ENCODE data around the gene UGGT2.

DNA sequence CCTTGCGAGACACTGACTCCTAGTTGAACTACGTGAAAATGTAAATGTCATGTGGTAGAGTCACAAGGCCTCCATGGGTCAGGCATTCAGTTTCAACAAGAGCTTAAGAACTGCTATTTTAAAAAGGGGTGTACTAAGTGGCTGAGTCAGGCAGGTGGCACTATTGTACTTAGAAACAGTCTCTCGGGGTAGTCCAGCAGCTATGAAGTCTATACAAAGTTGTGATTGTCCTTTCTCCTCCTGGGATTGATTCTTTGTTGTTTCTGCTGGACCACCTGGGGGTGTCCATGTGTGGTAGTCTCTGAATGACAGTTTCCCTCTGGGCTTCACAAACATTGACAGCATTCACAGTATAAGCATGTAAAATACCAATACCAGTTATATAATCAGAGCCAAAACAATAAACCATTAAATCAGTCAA is 33.0 kb downstream of the UGGT2 start:
- TF ChIP-seq, protein P1, sequence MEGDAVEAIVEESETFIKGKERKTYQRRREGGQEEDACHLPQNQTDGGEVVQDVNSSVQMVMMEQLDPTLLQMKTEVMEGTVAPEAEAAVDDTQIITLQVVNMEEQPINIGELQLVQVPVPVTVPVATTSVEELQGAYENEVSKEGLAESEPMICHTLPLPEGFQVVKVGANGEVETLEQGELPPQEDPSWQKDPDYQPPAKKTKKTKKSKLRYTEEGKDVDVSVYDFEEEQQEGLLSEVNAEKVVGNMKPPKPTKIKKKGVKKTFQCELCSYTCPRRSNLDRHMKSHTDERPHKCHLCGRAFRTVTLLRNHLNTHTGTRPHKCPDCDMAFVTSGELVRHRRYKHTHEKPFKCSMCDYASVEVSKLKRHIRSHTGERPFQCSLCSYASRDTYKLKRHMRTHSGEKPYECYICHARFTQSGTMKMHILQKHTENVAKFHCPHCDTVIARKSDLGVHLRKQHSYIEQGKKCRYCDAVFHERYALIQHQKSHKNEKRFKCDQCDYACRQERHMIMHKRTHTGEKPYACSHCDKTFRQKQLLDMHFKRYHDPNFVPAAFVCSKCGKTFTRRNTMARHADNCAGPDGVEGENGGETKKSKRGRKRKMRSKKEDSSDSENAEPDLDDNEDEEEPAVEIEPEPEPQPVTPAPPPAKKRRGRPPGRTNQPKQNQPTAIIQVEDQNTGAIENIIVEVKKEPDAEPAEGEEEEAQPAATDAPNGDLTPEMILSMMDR (IDR thresholded peaks at IDR 0.05; ENCODE audit: low read length) = peak; percentile 85
- no peak for TF ChIP-seq EZH2 (IDR thresholded peaks at IDR 0.05; ENCODE audit: borderline replicate concordance, low read length)

Data from OCI-LY1 (cell line).